Measurements from ENCODE around the gene UGT1A5. TPM values are rescaled to one million over a fixed set of nuclear protein-coding genes. Genes with fewer than 3 reads are reported as not detected.
A peak's percentile ranks its signal among the peaks of the same experiment; 100 is the strongest.

The UGT1A5 gene
- total and polyA plus RNA-seq, 2 of the 13 experiments (the other 11 are each of a cell fraction or from before 2014, with no cell fraction given), result not detected

DNA sequence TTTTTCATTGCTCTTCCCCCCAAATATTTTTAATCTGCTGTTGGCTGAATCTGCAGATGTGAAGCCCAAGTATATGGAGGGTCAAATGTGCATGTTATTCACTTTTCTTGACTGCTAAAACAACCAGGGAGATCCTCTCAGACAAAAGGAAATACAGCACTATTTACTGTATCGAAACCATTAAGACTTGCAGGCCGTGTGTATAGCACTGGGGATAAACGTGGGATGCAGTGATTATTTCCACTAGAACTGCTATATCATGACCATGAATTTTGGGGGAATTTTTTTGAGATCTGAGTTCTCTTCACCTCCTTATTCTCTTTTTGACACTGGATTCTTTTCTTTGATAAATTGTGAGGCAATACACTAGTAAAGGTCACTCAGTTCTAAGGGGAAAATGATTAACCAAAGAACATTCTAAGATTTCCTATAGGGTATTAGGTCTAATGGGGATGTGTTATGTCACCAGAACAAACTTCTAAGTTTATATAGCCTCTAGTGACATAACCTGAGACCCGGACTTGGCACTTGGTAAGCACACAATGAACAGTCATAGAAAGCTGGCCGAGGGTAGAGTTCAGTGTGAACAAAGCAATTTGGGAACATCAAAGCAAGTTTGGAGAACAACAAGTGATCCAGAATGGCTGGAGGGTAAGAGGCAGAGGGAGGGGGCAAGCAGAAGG, 32.5 kb downstream of the UGT1A5 start (continued):
- TF ChIP-seq BATF2 (CRISPR knock-in tag; IDR thresholded peaks at IDR 0.05) (peak; percentile 67; the same call in 1 of the 2 replicates), ZNF503 (CRISPR knock-in tag; IDR thresholded peaks at IDR 0.05) (peak; percentile 100), MYNN (CRISPR knock-in tag; IDR thresholded peaks at IDR 0.05; ENCODE audit: low read depth) (no peak), ZNF597 (CRISPR knock-in tag; IDR thresholded peaks at IDR 0.05) (no peak), MTA1 (CRISPR knock-in tag; IDR thresholded peaks at IDR 0.05; ENCODE audit: borderline replicate concordance) (peak; percentile 56; the same call in 1 of the 2 replicates), ZFP90 (CRISPR knock-in tag; IDR thresholded peaks at IDR 0.05; ENCODE audit: borderline replicate concordance) (0 out of 2 replicates have a peak, but pooled peaks have one; percentile 27), HCFC1 (IDR thresholded peaks at IDR 0.05; ENCODE audit: low read depth, low read length) (no peak), U2AF1 (optimal IDR thresholded peaks at IDR 0.05; ENCODE audit: low read depth, low read length) (no peak), HOMEZ (CRISPR knock-in tag; IDR thresholded peaks at IDR 0.05; ENCODE audit: low read depth) (peak; percentile 61; the same call in 1 of the 2 replicates), MEF2D (CRISPR knock-in tag; IDR thresholded peaks at IDR 0.05) (peak; percentile 98), SSRP1 (CRISPR knock-in tag; IDR thresholded peaks at IDR 0.05) (no peak), THYN1 (CRISPR knock-in tag; IDR thresholded peaks at IDR 0.05; ENCODE audit: borderline replicate concordance, low read depth) (no peak), POGZ (CRISPR knock-in tag; IDR thresholded peaks at IDR 0.05) (peak; percentile 77), ZNF205 (CRISPR knock-in tag; IDR thresholded peaks at IDR 0.05) (peak; percentile 86; the same call in 1 of the 2 replicates)
- TF ChIP-seq, protein P1, sequence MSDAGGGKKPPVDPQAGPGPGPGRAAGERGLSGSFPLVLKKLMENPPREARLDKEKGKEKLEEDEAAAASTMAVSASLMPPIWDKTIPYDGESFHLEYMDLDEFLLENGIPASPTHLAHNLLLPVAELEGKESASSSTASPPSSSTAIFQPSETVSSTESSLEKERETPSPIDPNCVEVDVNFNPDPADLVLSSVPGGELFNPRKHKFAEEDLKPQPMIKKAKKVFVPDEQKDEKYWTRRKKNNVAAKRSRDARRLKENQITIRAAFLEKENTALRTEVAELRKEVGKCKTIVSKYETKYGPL (CRISPR knock-in tag; IDR thresholded peaks at IDR 0.05), result peak; percentile 94
- TF ChIP-seq, protein P2, sequence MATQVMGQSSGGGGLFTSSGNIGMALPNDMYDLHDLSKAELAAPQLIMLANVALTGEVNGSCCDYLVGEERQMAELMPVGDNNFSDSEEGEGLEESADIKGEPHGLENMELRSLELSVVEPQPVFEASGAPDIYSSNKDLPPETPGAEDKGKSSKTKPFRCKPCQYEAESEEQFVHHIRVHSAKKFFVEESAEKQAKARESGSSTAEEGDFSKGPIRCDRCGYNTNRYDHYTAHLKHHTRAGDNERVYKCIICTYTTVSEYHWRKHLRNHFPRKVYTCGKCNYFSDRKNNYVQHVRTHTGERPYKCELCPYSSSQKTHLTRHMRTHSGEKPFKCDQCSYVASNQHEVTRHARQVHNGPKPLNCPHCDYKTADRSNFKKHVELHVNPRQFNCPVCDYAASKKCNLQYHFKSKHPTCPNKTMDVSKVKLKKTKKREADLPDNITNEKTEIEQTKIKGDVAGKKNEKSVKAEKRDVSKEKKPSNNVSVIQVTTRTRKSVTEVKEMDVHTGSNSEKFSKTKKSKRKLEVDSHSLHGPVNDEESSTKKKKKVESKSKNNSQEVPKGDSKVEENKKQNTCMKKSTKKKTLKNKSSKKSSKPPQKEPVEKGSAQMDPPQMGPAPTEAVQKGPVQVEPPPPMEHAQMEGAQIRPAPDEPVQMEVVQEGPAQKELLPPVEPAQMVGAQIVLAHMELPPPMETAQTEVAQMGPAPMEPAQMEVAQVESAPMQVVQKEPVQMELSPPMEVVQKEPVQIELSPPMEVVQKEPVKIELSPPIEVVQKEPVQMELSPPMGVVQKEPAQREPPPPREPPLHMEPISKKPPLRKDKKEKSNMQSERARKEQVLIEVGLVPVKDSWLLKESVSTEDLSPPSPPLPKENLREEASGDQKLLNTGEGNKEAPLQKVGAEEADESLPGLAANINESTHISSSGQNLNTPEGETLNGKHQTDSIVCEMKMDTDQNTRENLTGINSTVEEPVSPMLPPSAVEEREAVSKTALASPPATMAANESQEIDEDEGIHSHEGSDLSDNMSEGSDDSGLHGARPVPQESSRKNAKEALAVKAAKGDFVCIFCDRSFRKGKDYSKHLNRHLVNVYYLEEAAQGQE (IDR thresholded peaks at IDR 0.05; ENCODE audit: borderline replicate concordance in 1 of 2, low read depth in 1 of 2, low read length in 2 of 2), result peak in 1 of 2 experiments; percentile 87; a peak in 2 of 4 replicates
- TF ChIP-seq, protein P3, sequence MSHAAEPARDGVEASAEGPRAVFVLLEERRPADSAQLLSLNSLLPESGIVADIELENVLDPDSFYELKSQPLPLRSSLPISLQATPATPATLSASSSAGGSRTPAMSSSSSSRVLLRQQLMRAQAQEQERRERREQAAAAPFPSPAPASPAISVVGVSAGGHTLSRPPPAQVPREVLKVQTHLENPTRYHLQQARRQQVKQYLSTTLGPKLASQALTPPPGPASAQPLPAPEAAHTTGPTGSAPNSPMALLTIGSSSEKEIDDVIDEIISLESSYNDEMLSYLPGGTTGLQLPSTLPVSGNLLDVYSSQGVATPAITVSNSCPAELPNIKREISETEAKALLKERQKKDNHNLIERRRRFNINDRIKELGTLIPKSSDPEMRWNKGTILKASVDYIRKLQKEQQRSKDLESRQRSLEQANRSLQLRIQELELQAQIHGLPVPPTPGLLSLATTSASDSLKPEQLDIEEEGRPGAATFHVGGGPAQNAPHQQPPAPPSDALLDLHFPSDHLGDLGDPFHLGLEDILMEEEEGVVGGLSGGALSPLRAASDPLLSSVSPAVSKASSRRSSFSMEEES (CRISPR knock-in tag; IDR thresholded peaks at IDR 0.05), result peak; percentile 85

All from HepG2 (cell line).